GM21723 (cell line): ENCODE measurements around the gene HRH3.

Experiments
- ATAC-seq: cut with Tn5 transposase; IDR thresholded peaks from one replicate; pipeline ENCODE4 v1.9.1; 2021; ENCODE audit warnings: mild to moderate bottlenecking, moderate library complexity; ENCODE audit not compliant: unreplicated experiment

Gene HRH3

GRCh38 chr20:62181808-62182207 is 38.3 kb downstream of the HRH3 start:
- ATAC-seq: no peak

GRCh38 chr20:62179162-62179504 is 40.9 kb downstream of the HRH3 start:
- ATAC-seq: no peak

- ATAC-seq: no peak
These were observed 41.5 kb downstream of the HRH3 start for GRCh38 chr20:62178316-62179161.

- no peak for ATAC-seq
These were observed 42.8 kb downstream of the HRH3 start for GRCh38 chr20:62177307-62177706.

GRCh38 chr20:62176866-62177265 is 43.2 kb downstream of the HRH3 start:
- no peak for ATAC-seq

GRCh38 chr20:62175711-62176110 is 44.4 kb downstream of the HRH3 start:
- ATAC-seq: no peak

- no peak for ATAC-seq
These were observed 45.0 kb downstream of the HRH3 start for GRCh38 chr20:62174870-62175624.

GRCh38 chr20:62174021-62174804 is 45.9 kb downstream of the HRH3 start:
- no peak for ATAC-seq

GRCh38 chr20:62172666-62173065 is 47.4 kb downstream of the HRH3 start:
- no peak for ATAC-seq

GRCh38 chr20:62171245-62171644 is 48.8 kb downstream of the HRH3 start:
- no peak for ATAC-seq

- ATAC-seq: no peak
These were observed 49.5 kb downstream of the HRH3 start for GRCh38 chr20:62170536-62170935.

- no peak for ATAC-seq
These were observed 51.1 kb downstream of the HRH3 start for GRCh38 chr20:62168890-62169435.

GRCh38 chr20:62168061-62168460 is 52.0 kb downstream of the HRH3 start:
- no peak for ATAC-seq

- no peak for ATAC-seq
These were observed 52.6 kb downstream of the HRH3 start for GRCh38 chr20:62167474-62167873.

- no peak for ATAC-seq
These were observed 54.2 kb downstream of the HRH3 start for GRCh38 chr20:62165762-62166399.
